EH (cell line): ENCODE data around the gene IGF1.

Experiments
- DNase-seq: peaks from one replicate; pipeline ENCODE4 v3.0.0-alpha.2; 2015; ENCODE audit warnings: low read depth

Gene IGF1

GRCh38 chr12:102427543-102427941 is 52.8 kb downstream of the IGF1 start:
- DNase-seq = no peak

DNA sequence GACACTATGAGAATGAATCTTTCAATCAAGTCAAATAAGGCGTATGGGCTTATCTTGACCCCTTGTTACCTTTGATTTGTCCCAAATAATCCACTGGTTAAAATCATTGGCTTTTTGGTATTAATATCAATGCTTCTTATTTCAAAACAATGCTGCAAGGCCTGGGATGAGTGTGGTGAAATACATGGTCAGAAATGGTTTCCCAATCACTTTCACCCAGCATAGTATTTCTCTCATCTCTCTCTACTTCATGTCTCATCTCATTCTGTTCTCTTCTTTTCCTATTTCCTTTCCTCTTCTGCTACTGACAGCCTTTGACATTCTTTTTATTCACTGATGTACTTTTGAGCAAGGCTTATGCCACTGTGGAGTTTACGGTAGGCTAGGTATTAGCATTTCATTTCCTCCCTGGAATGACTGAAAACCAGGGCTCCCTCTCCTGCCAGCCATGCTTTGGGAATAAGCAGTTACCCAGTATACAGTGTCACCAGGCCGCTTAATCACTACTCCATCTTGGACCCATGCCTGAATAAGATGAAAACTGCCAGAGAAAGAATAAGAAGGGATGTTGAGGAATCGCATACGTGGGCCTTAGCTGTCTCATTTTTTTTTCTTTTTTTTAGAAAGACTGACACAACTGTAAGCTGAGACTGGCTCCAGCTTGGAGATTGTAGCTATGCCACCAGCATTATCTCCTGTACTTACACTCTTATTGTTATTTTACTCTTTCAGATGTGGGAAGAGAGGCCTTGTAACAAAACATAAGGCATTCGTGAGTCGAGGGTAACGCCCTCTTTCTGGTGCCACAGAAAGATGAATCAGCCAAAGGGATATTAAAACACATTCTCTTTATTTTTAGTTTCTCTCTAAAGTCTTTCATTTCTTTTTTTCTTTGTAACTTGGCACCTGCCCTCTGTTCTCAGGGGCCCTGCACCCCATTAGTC is 53.5 kb downstream of the IGF1 start:
- peak; percentile 65 for DNase-seq

GRCh38 chr12:102425109-102426039 is 55.0 kb downstream of the IGF1 start:
- DNase-seq = no peak

DNA sequence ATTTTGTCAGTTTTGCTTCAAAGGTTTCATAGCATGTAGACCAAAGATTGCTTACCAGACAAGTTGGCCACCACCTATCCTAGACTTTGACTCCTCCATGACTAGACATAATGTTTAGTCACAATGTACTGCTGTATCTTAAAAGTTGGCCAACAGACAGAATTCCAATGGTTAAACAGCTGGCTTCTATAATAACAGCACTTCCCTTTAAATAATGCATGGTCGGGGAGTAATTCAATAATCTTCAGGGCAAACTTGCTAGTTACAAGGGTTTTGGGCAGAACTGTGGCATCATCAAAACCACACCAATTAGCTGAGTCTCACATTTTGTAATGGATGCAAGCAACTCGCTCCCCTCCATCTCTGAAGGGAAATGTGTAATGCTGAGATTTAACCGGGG is 56.9 kb downstream of the IGF1 start:
- DNase-seq = peak; percentile 41

- DNase-seq = peak; percentile 32
Measured at GRCh38 chr12:102421802-102422583, 58.4 kb downstream of the IGF1 start.

DNA sequence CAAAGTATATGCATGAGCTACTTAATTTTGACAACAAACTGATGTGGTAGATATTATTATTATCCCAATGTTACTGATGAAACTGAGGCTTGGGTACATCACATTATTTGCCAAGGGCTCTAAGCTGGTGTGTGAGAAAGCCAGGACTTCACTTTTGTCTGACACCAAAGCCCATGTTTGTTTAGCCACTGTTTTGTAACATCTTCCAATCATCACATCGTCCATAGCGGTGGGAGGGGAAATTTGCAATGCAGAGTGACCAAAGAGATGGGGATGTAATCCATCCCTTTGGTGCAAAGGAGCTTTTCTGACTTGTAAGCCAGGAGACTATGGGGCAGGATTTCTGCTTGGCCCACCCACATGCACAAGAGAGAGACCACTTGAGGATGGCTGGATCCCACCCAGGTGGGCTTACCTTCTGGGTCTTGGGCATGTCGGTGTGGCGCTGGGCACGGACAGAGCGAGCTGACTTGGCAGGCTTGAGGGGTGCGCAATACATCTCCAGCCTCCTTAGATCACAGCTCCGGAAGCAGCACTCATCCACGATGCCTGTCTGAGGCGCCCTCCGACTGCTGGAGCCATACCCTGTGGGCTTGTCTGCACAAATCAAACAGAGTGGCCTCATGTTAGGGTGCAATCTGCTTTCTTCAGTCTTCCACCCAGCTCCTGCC is 61.1 kb downstream of the IGF1 start:
- no peak for DNase-seq

DNA sequence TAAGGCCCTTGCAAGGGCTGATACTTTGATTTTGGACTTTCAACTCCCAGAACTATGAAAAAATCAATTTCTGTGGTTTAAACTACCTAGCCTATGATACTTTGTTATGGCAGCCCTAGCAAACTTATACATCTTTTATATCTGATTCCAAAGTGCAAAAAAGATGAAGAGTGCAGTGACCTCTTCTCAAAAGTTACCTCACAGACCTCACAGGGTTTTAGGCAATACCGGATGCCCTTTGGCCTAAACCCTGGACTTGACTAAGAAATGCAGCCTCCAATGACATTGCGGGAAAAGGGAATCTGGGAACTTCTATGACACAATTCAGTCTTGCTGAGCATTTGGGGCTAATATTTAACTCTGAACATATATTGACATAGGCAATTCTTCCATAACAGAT is 63.3 kb downstream of the IGF1 start:
- DNase-seq = no peak

DNA sequence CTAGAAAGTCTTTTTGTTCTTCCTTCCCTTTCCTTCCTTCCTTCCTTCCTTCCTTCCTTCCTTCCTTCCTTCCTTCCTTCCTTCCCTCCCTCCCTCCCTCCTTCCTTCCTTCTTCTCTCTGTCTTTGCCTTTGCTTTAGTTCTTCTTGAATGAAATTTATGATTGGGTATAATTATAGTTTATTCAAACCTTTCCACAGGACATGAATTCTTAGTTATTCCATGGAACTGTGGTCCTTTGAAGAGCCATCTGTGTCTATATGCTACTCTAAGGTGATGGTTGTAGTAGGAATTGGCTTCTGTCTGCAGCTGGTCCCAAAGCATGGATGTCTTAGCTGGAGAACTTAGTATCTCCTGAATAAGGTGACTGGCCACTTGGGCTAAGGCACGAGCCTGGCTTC is 64.8 kb downstream of the IGF1 start:
- DNase-seq = no peak

GRCh38 chr12:102413396-102413795 is 67.0 kb downstream of the IGF1 start:
- no peak for DNase-seq

- no peak for DNase-seq
Measured at GRCh38 chr12:102410511-102410910, 69.9 kb downstream of the IGF1 start.

DNA sequence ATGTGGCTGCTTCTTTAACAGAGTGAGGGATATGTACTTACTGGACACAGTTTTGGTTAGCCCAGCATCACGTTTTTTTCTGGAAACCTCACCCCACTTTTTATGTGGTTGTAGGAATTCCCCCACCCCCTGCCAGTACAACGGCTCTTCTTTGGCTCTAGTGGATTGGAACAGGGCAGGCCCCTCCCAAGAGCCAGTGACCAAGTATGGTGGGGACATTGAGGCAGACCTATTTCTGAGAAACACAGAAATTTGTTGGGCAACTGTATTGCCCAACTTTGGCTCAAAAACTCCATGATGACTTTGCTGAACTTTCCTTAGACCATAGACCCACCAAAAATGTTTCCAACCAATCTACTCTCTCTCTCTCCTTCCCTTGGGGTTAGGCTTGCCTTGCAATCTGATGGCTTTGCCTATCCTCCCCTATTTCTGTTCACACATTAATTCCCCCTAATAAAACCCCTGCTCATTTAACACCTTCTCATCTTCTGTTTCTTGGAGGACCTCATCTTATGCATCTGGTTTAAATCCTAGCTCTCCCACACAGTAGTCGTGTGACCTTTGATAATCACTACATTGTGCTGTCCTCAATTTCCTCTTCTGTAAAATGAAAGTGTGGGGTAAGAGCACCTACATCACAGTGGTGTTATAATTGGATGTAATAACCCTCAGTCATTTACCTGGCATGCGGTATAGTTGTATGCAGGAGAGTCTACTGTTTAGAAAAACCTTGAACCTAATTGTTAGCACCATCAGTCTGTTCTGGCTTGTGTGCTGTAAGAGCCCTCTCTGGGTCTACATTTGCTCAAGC is 71.7 kb downstream of the IGF1 start:
- DNase-seq = no peak

DNA sequence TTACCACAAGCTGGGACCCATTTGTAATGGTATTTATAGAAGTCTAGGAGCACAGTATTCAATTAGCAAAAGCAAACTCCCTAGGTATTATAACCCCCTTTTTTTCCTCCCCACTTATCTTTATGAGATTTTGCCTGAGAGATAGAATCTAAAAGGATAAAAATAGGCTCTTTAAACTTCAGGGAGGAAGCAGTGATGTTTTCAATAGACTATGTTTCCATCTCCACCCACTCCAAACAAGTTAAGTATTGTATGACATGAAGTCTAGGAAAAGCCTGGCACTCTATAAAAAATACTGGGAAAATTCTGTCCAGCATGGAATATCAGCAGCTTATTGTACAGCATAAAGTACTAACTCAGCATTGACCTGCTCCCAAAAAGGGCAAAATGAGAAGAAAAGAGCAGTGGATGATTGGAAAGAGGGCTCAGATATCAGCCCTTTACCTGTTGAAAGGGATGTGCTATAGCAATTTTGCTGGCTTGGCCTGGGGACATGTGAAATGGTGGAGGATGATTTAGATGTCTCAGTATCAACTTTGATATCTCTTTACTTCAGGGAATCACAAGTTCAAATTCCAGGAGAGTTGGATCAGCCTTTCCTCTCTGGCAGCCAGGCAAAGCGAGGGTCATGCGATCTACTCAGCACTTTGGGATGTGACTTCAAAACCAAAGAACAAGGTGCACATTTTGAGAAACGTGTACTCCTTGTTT is 72.4 kb downstream of the IGF1 start:
- DNase-seq = peak; percentile 88

DNA sequence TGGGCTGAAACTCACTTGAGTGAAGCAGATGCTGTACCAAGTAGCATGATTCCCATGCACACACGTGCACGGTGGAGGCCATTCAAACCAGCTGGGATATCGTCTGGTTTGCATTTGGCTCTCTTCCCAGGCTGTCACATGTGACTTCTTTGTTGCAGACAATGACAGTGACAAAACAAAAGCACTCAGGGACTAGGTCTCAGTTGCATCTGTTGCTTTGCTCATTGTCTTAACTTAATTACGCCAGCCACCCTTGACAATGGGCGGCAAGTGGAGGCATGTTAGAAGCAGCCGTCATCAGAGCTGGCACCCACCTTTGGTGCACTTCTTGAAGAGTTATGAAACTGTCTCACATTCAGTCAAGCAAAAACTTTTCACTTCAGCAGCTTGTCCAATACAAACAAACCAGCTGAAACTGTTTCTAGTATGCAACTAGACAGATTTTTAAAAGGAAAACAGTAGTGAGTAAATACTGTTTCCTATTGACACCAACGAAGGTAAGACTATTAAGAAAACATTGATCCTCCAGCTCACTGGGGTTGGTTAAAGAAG is 74.3 kb downstream of the IGF1 start:
- DNase-seq = no peak

GRCh38 chr12:102401087-102401486 is 79.3 kb downstream of the IGF1 start:
- no peak for DNase-seq

- no peak for DNase-seq
Measured at GRCh38 chr12:102399653-102400052, 80.7 kb downstream of the IGF1 start.

GRCh38 chr12:102396276-102396675 is 84.1 kb downstream of the IGF1 start:
- DNase-seq = no peak

DNA sequence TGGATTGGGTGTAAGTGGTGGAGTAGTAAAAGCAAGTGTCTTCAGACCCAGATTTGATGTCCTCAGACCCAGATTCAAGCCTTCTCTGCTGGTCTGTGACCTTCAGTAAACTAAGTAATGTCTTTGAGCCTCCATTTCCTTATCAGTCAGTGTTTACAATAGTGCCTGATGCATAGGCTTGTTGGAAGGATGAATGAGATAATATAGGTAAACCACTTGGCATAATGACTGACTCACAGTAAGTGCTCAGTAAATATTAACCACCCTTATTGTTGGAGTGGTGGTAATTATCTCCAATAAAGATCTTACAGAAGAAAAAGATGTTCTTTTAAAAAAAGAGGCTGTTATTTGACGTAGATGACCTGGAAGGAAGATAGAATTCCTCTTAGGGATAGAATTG is 86.2 kb downstream of the IGF1 start:
- no peak for DNase-seq

GRCh38 chr12:102390068-102390467 is 90.3 kb downstream of the IGF1 start:
- DNase-seq = no peak

- DNase-seq = peak; percentile 55
Measured at GRCh38 chr12:102388469-102388868, 91.9 kb downstream of the IGF1 start.

DNA sequence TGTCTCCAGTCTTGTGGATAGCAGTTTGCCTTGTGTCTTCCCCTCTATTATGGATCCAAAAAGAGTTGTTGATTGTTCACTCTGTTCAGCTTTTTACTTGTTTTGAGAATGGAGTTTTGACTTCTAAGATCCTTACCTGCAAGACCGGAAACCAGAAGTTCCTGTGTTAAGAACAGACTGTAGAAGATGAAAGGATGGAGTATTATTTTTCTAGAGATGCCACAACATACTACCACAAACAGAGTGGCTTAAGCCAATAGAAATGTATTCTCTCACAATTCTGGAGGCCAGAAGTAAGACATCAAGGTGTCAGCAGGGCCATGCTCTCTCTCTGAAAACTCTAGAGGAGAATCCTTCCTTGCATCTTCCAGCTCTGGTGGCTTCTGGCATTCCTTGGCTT is 95.0 kb downstream of the IGF1 start:
- no peak for DNase-seq
